Caco-2 (cell line): Measurements from ENCODE around the gene CNTN5. TPM values are rescaled to one million over a fixed set of nuclear protein-coding genes. Genes with fewer than 3 reads are reported as not detected.

Experiments used
- BruUV-seq: library from RNA; stranded (reverse); fragments of 400-500 nt; replicated peaks from 2 replicates; lab custom pipeline; 2021; lab: Mats Ljungman, UMichigan
- CTCF ChIA-PET: fragments of 300-600 bp; sonication (Branson Sonifier 250); formaldehyde crosslinking; loops from one replicate; lab custom pipeline; 2022; ENCODE audit warnings: antibody characterized with exemption; lab: Charles Lee
- POLR2A ChIA-PET: fragments of 300-600 bp; sonication (Branson Sonifier 250); formaldehyde crosslinking; loops from one replicate; lab custom pipeline; 2022; ENCODE audit warnings: antibody characterized with exemption; lab: Charles Lee
- DNase-seq, 2 experiments: peaks; one replicate each; pipeline versions ENCODE4 v3.0.0 to v3.0.0-alpha.2; 2020 to 2022
- H3K27me3 ChIP-seq: replicated peaks from 2 replicates; pipeline ENCODE4 v1.6.0; 2011; ENCODE audit warnings: low read length; ENCODE audit not compliant: control insufficient read depth, insufficient read depth
- H3K36me3 ChIP-seq: 2 replicates; pipeline ENCODE4 v1.5.1; 2011; ENCODE audit warnings: low read length; ENCODE audit not compliant: control insufficient read depth, insufficient read depth
- H3K4me1 ChIP-seq: fragments of 250-450 bp; sonication (Bioruptor Pico); 2 replicates; pipeline ENCODE4 v1.5.1; 2020; ENCODE audit warnings: mild to moderate bottlenecking
- H3K4me3 ChIP-seq: 2 replicates; pipeline ENCODE4 v1.5.1; 2011; ENCODE audit warnings: low read depth, mild to moderate bottlenecking, control low read depth, low read length
- H3K9me3 ChIP-seq: fragments of 250-450 bp; sonication (Bioruptor Pico); 2 replicates; pipeline ENCODE4 v1.5.1; 2020; ENCODE audit warnings: mild to moderate bottlenecking, moderate library complexity
- H3K27ac Mint-ChIP-seq: one replicate; pipeline ENCODE4 v1.8.0; 2022; ENCODE audit warnings: mixed read lengths; ENCODE audit not compliant: unreplicated experiment
- H3K27me3 Mint-ChIP-seq: one replicate; pipeline ENCODE4 v1.8.0; 2022; ENCODE audit warnings: mixed read lengths; ENCODE audit not compliant: insufficient read depth, unreplicated experiment
- H3K36me3 Mint-ChIP-seq: one replicate; pipeline ENCODE4 v1.8.0; 2022; ENCODE audit warnings: mild to moderate bottlenecking, mixed read lengths; ENCODE audit not compliant: insufficient read depth, unreplicated experiment
- H3K4me1 Mint-ChIP-seq: one replicate; pipeline ENCODE4 v1.8.0; 2022; ENCODE audit warnings: low read depth, mixed read lengths; ENCODE audit not compliant: unreplicated experiment
- H3K4me3 Mint-ChIP-seq: one replicate; pipeline ENCODE4 v1.8.0; 2022; ENCODE audit warnings: mild to moderate bottlenecking, moderate library complexity, mixed read lengths; ENCODE audit not compliant: unreplicated experiment
- H3K9me3 Mint-ChIP-seq: one replicate; pipeline ENCODE4 v1.8.0; 2022; ENCODE audit warnings: mixed read lengths; ENCODE audit not compliant: unreplicated experiment
- intact Hi-C: fragments of 100-400 bp; cut with micrococcal nuclease; formaldehyde crosslinking; loops from one replicate; pipeline ENCODE4 v1.10.0; 2022; ENCODE audit not compliant: unreplicated experiment
- total RNA-seq: library from RNA; stranded (reverse); gene quantifications from 2 replicates; pipeline ENCODE4 v1.2.3, GENCODE V29; 2022
- TF ChIP-seq, protein P1 (sequence below), 2 experiments: fragments of 200-600 bp in 1 of 2; IDR thresholded peaks; 1 replicate in 1 of 2; 2 replicates in 1 of 2; pipeline versions ENCODE4 v1.5.1 to v1.8.0; 2011 to 2022; ENCODE audit warnings: antibody characterized with exemption in 1 of 2, control low read depth in 1 of 2, inconsistent platforms in 1 of 2, low read depth in 1 of 2, low read length in 1 of 2, mild to moderate bottlenecking in 1 of 2, moderate library complexity in 1 of 2; ENCODE audit not compliant: insufficient read depth in 1 of 2, severe bottlenecking in 1 of 2, unreplicated experiment in 1 of 2

CNTN5 gene
- total RNA-seq, 1 experiment from 2014 or later: 1.00 TPM

GRCh38 chr11:99371257-99371656 is 350.5 kb downstream of the CNTN5 start:
- BruUV-seq: no TSS peak
- no peaks in the 10 kb centered on the region for H3K4me1 Mint-ChIP-seq
- Histone ChIP-seq H3K27me3 (no peaks in the 10 kb centered on the region), H3K4me3 (no peak overlapping the region), H3K4me1 (no peaks in the 10 kb centered on the region), H3K36me3 (no peaks in the 10 kb centered on the region), H3K9me3 (no peaks in the 10 kb centered on the region)
- DNase-seq: no peak
- TF ChIP-seq, protein P1, sequence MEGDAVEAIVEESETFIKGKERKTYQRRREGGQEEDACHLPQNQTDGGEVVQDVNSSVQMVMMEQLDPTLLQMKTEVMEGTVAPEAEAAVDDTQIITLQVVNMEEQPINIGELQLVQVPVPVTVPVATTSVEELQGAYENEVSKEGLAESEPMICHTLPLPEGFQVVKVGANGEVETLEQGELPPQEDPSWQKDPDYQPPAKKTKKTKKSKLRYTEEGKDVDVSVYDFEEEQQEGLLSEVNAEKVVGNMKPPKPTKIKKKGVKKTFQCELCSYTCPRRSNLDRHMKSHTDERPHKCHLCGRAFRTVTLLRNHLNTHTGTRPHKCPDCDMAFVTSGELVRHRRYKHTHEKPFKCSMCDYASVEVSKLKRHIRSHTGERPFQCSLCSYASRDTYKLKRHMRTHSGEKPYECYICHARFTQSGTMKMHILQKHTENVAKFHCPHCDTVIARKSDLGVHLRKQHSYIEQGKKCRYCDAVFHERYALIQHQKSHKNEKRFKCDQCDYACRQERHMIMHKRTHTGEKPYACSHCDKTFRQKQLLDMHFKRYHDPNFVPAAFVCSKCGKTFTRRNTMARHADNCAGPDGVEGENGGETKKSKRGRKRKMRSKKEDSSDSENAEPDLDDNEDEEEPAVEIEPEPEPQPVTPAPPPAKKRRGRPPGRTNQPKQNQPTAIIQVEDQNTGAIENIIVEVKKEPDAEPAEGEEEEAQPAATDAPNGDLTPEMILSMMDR (IDR thresholded peaks at IDR 0.05; ENCODE audit: insufficient read depth in 1 of 2, low read depth in 1 of 2, low read length in 1 of 2, severe bottlenecking in 1 of 2, unreplicated experiment in 1 of 2): no peak
- H3K27ac Mint-ChIP-seq: no peak overlapping the region
- CTCF ChIA-PET: no interaction called here
- H3K27me3 Mint-ChIP-seq: no peaks in the 10 kb centered on the region
- H3K9me3 Mint-ChIP-seq: no peaks in the 10 kb centered on the region
- H3K4me3 Mint-ChIP-seq: no peak overlapping the region
- H3K36me3 Mint-ChIP-seq: no peaks in the 10 kb centered on the region
- POLR2A ChIA-PET: no interaction called here
- intact Hi-C loops: no loop called here

- Mint-ChIP-seq H3K27me3 (no peaks in the 10 kb centered on the region), H3K9me3 (no peaks in the 10 kb centered on the region), H3K4me1 (no peaks in the 10 kb centered on the region), H3K4me3 (no peak overlapping the region), H3K36me3 (no peaks in the 10 kb centered on the region), H3K27ac (no peak overlapping the region)
- CTCF ChIA-PET: no interaction called here
- H3K9me3 ChIP-seq: no peaks in the 10 kb centered on the region
- no peaks in the 10 kb centered on the region for H3K27me3 ChIP-seq
- H3K4me3 ChIP-seq: no peak overlapping the region
- no peak for DNase-seq
- no TSS peak for BruUV-seq
- TF ChIP-seq, protein P1 (IDR thresholded peaks at IDR 0.05; ENCODE audit: insufficient read depth in 1 of 2, low read depth in 1 of 2, low read length in 1 of 2, severe bottlenecking in 1 of 2, unreplicated experiment in 1 of 2): no peak
- no peaks in the 10 kb centered on the region for H3K4me1 ChIP-seq
- intact Hi-C loops: no loop called here
- POLR2A ChIA-PET: no interaction called here
- no peaks in the 10 kb centered on the region for H3K36me3 ChIP-seq
Measured at GRCh38 chr11:99376463-99376862, 355.7 kb downstream of the CNTN5 start.

DNA sequence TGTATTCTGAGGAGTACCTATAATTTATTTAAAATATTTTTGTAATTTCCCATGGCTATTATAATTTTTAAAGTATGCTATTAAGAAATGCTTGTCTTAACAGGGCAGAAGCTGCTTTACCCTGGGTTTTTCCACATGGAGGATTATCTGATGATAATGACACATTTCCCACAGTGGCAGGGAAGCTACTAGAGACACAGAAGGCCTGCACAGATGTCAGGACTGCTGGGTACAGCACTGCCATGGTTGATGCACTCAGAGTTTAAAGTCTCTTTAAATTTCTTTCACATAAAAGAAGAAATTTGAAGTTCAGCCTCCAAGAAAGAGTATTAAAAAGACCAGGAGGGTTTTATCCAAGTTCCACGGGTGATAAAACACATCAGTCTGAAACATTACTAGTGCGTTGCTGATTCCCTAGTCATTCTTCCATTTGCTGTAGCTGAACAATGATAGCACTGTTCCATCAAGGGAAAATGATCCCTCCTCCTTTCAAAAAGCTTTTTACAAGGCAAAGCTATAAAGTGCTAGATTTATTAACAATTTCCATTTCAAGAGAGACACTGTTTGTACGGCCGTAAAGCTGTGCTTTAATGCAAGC is 363.0 kb downstream of the CNTN5 start:
- H3K27me3 ChIP-seq: no peaks in the 10 kb centered on the region; the same call in 1 of the 2 replicates
- intact Hi-C loops: no loop called here
- BruUV-seq: no TSS peak
- H3K36me3 ChIP-seq: no peaks in the 10 kb centered on the region
- ChIA-PET POLR2A (no interaction called here), CTCF (interaction anchor here (0.6 kb wide), 1 partner anchor 49 kb away, joined by 3 read pairs; no protein-coding TSS in a partner anchor)
- DNase-seq: no peak
- Mint-ChIP-seq H3K4me3 (no peak overlapping the region), H3K4me1 (no peaks in the 10 kb centered on the region), H3K27ac (no peak overlapping the region), H3K9me3 (no peaks in the 10 kb centered on the region), H3K27me3 (peaks cover 2% of the 10 kb centered on the region), H3K36me3 (no peaks in the 10 kb centered on the region)
- H3K4me1 ChIP-seq: no peaks in the 10 kb centered on the region
- no peak overlapping the region for H3K4me3 ChIP-seq
- no peaks in the 10 kb centered on the region for H3K9me3 ChIP-seq
- TF ChIP-seq, protein P1 (IDR thresholded peaks at IDR 0.05; ENCODE audit: insufficient read depth in 1 of 2, low read depth in 1 of 2, low read length in 1 of 2, severe bottlenecking in 1 of 2, unreplicated experiment in 1 of 2): no peak
